ENCODE results near the gene LDB3.

The LDB3 gene

GRCh38 chr10:86664341-86665217 is 3.7 kb upstream of the LDB3 start:
- no peak for TF ChIP-seq ZNF274 (IDR thresholded peaks at IDR 0.05; ENCODE audit: low read depth, low read length)

DNA sequence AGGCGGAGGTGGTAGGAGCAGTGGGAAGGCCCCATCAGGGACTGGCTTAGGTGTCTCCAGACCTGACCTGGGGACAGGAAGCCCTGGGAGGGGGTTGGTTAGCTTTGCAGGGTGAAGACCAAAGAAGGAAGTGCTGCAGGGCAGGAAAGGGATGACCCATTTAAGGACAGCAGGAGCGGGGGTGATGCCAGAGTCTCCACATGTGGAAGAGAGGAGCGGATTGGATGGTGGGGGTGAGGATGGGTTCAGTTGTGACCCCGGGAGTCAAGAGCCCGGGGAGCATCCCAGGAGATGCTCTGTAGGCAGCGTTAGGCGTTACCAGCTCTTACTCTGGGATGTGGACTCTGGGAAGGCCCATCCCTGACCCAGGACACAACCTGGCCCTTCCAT is 3.1 kb upstream of the LDB3 start:
- H3K4me3 ChIP-seq (ENCODE audit: low read length), result no peak overlapping the region
- no peak for TF ChIP-seq ZNF274 (IDR thresholded peaks at IDR 0.05; ENCODE audit: low read depth, low read length)

More at GRCh38 chr10:86664341-86665217, 3.7 kb upstream of the LDB3 start:
- no peak overlapping the region for H3K4me3 ChIP-seq (ENCODE audit: low read length)

DNA sequence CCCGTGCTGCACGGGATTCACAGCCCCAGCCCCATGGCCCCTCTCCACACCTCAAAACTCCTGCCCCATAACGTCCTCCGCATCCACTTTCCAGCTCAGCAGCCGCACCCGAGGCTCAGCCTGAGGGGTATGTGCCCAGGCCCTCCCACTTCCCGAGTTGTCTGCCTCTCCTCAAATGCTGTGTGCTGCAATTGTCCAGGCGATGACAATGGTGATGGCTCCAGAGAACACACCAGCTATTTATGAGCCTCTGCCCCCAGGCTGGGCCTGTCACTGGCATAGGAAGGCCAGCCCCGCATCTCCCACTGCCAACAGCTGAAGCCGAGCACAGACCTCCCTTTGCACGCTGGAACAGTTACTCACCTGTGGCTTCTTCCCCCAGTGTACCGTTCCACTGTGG is 2.4 kb upstream of the LDB3 start:
- no peak overlapping the region for H3K4me3 ChIP-seq (ENCODE audit: low read length)
- TF ChIP-seq ZNF274 (IDR thresholded peaks at IDR 0.05; ENCODE audit: low read depth, low read length), result no peak

- H3K4me3 ChIP-seq (ENCODE audit: low read length), result no peak overlapping the region
- no peak for TF ChIP-seq ZNF274 (IDR thresholded peaks at IDR 0.05; ENCODE audit: low read depth, low read length)
These were observed 1.8 kb upstream of the LDB3 start for GRCh38 chr10:86666538-86666937.

GRCh38 chr10:86667421-86668181 is 710 bp upstream of the LDB3 start:
- TF ChIP-seq ZNF274 (IDR thresholded peaks at IDR 0.05; ENCODE audit: low read depth, low read length), result no peak
- H3K4me3 ChIP-seq (ENCODE audit: low read length), result no peak overlapping the region

GRCh38 chr10:86670290-86670811 is 2.0 kb downstream of the LDB3 start:
- H3K4me3 ChIP-seq (ENCODE audit: low read length), result no peak overlapping the region
- no peak for TF ChIP-seq ZNF274 (IDR thresholded peaks at IDR 0.05; ENCODE audit: low read depth, low read length)

DNA sequence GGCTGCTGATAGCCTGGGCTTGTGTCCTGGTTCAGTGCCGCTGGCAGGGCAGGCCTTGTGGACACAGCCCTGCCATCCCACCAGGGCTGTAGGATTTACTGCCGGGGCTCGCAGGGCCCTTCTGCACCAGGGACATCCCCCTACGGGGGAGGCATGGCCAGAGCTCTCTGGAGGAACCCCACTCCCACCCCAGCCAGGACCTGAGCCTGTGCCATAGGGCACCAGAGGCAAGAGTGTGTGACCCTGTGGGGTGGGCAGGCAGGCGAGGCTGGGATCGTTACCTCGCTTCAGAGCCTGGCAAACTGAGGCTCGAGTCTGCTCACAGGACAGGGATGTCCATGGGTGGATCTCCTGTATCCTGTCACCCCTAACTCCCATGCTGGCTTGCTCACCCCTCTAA is 2.6 kb downstream of the LDB3 start:
- no peak overlapping the region for H3K4me3 ChIP-seq (ENCODE audit: low read length)
- no peak for TF ChIP-seq ZNF274 (IDR thresholded peaks at IDR 0.05; ENCODE audit: low read depth, low read length)

- TF ChIP-seq ZNF274 (IDR thresholded peaks at IDR 0.05; ENCODE audit: low read depth, low read length), result no peak
- no peak overlapping the region for H3K4me3 ChIP-seq (ENCODE audit: low read length)
These were observed 3.1 kb downstream of the LDB3 start for GRCh38 chr10:86671419-86671818.

DNA sequence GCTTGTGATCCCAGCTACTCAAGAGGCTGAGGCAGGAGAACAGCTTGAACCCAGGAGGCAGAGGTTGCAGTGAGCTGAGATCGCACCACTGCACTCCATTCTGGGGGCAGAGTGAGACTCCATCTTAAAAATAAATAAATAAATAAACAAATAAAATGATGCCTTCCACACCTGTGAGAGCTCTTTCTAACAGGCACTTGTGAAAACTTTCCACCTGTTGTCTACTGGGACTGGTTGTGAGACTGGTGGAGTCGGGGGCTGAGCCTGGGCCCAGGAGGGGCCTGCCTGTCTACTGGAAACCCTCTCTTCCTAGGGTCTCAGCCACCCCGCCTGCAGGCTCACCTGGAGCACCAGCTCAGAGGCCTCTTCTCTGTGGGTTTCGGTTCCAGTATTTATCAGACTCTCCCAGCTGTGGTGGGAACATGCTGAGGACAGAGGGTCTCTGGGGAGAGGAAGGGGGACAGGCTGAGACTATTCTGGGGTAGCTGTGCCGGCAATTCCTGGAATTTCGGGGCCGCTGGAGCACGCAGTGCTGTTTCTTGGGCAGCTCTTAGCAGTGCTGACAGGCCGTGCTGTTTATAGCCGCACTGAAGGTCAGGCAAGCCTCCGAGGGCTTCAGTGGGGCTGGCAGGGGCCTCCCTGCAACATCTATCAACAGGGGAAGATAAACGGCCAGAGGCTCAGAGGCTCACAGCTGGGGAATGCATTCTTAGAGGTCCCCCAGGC is 3.8 kb downstream of the LDB3 start:
- no peak for TF ChIP-seq ZNF274 (IDR thresholded peaks at IDR 0.05; ENCODE audit: low read depth, low read length)

DNA sequence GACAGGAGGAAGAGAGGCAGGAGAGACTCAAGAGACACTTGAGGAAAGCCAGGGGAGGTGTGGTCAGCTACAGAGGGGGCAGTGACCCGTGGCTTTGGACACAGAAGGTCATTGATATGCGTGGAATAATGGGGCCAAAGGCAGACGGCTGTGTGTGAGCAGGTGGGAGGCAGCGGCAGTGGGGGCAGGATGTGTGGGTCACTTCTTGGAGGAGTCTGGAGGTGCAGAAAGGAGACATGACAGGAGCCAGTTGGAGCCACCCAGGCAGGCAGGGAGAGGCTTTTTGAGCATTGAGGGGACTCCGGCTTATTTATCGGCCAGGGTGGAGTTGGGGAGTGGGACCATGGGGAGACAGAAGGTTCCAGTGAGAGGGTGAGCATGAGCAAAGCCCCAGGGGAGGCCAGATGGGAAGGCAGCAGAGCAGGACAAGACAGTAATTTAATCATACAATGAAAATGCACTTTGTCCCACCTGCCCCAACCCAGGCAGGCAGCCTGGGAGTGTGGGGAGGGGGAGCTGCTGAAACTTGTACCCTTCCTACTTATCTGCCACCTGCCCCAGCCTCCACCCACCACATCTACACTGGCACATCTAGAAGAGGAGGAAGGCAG is 5.0 kb downstream of the LDB3 start:
- no peak for TF ChIP-seq ZNF274 (IDR thresholded peaks at IDR 0.05; ENCODE audit: low read depth, low read length)
- H3K4me3 ChIP-seq (ENCODE audit: low read length), result no peak overlapping the region

More for the DNA sequence above, 3.8 kb downstream of the LDB3 start:
- no peak overlapping the region for H3K4me3 ChIP-seq (ENCODE audit: low read length)

DNA sequence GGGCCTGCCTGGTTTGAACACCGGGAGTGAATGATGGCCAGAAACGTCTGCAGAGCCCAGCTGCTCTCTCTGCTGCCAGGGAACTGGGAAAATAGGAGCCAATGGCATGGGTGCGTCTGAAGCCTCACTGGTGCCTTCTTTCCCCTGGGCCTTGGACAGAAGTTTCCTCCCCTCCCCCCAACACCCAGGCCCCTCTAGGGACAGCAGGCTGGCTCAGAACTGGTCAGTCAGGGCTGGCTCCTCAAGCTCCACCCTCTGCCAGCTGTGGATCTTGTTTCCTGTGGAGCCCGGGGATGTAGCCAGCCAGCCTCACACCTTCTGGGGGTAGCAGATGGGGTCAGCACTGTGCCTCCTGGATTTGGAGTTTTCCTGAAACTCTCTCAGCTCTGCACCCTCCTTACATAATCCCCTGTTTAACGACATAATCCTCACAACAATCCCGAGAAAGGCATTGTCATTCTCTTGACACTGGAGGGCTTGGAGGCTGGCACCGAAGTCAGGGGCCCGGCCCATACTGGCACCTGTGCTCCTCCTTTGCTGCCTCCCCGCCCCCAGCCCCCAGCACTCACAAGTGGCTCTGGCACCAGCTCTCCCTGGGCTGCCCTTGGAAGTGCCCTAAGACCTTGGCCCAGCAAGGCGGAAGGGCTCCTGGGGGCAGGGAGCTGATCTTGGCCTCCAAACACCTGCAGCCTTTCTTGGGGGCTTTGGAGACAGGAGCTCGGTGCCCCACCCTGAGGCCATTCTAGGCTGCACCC is 5.7 kb downstream of the LDB3 start:
- H3K4me3 ChIP-seq (ENCODE audit: low read length), result no peak overlapping the region
- TF ChIP-seq ZNF274 (IDR thresholded peaks at IDR 0.05; ENCODE audit: low read depth, low read length), result no peak

DNA sequence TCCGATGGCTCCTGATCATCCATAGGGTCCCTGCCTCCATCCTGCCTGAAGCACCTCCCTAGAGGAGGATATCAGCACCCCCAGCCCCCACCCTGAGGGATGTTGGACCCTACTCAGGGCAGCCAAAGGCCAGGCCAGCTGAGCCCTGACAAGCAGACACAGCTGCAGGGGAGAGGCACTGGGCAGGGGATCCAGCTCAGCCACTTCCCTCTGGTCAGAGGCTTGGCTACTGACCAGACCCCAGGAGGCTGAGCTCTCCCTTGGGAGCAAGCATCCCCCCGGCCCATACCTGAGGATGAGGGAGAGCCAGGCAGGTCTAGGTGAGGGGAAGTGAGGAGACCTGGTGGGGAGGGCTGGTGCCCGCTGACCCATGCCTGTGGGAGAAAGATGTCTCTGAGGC is 6.6 kb downstream of the LDB3 start:
- H3K4me3 ChIP-seq (ENCODE audit: low read length), result no peak overlapping the region
- no peak for TF ChIP-seq ZNF274 (IDR thresholded peaks at IDR 0.05; ENCODE audit: low read depth, low read length)

DNA sequence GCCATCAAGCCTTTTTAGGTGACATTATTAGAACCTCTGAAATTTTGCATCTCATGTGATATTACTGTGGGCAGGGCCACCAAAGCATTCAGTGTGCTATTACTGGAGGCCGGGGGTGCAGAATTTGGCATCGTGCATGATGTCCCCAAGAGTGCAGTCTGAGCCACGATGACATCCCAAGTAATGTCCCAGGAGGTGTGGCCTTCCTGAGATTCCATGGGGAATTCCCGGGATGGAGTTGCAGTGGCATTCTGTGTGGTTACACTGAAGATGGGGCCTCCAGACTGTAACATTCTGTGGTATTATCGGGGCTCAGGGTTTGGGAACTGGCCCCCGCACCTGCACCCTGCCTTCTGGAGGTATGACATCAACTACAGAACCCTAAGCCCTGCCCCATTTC is 9.1 kb downstream of the LDB3 start:
- no peak overlapping the region for H3K4me3 ChIP-seq (ENCODE audit: low read length)
- TF ChIP-seq ZNF274 (IDR thresholded peaks at IDR 0.05; ENCODE audit: low read depth, low read length), result no peak
